ENCODE data around the gene SLC25A43.
"Not testable (repeated sequence)": the region's sequence is repeated elsewhere in the genome, so short reads cannot be mapped to it uniquely, and the experiment has no call there.

Gene SLC25A43

GRCh38 chrX:119468551-119469312 lies 69.6 kb downstream of the SLC25A43 start:
- DNase-seq (ENCODE audit: low spot score), result peak; percentile 88

- no peak for DNase-seq (ENCODE audit: low spot score)
Observed at GRCh38 chrX:119469313-119469635, 70.1 kb downstream of the SLC25A43 start.

- no peak for DNase-seq (ENCODE audit: low spot score)
Observed at GRCh38 chrX:119474615-119475388, 75.7 kb downstream of the SLC25A43 start.

- no peak for DNase-seq (ENCODE audit: low spot score)
Observed at GRCh38 chrX:119475389-119476101, 76.4 kb downstream of the SLC25A43 start.

- DNase-seq (ENCODE audit: low spot score), result peak; percentile 75
Observed at GRCh38 chrX:119477812-119478232, 78.7 kb downstream of the SLC25A43 start.

GRCh38 chrX:119478504-119478903 lies 79.4 kb downstream of the SLC25A43 start:
- no peak for DNase-seq (ENCODE audit: low spot score)

GRCh38 chrX:119479845-119480244 lies 80.7 kb downstream of the SLC25A43 start:
- no peak for DNase-seq (ENCODE audit: low spot score)

GRCh38 chrX:119481323-119481801 lies 82.2 kb downstream of the SLC25A43 start:
- DNase-seq (ENCODE audit: low spot score), result no peak

- DNase-seq (ENCODE audit: low spot score), result no peak
Observed at GRCh38 chrX:119482041-119482440, 82.9 kb downstream of the SLC25A43 start.

GRCh38 chrX:119482481-119483480 lies 83.6 kb downstream of the SLC25A43 start:
- DNase-seq (ENCODE audit: low spot score), result peak; percentile 66

GRCh38 chrX:119486745-119487144 lies 87.6 kb downstream of the SLC25A43 start:
- no peak for DNase-seq (ENCODE audit: low spot score)

- not testable (repeated sequence) for DNase-seq (ENCODE audit: low spot score)
Observed at GRCh38 chrX:119487766-119488165, 88.6 kb downstream of the SLC25A43 start.

- DNase-seq (ENCODE audit: low spot score), result peak; percentile 47
Observed at GRCh38 chrX:119488749-119489148, 89.6 kb downstream of the SLC25A43 start.

- DNase-seq (ENCODE audit: low spot score), result no peak
Observed at GRCh38 chrX:119489212-119490074, 90.3 kb downstream of the SLC25A43 start.

GRCh38 chrX:119492463-119492862 lies 93.3 kb downstream of the SLC25A43 start:
- no peak for DNase-seq (ENCODE audit: low spot score)

GRCh38 chrX:119493851-119494495 lies 94.8 kb downstream of the SLC25A43 start:
- not testable (repeated sequence) for DNase-seq (ENCODE audit: low spot score)

- no peak for DNase-seq (ENCODE audit: low spot score)
Observed at GRCh38 chrX:119495734-119496726, 96.9 kb downstream of the SLC25A43 start.

- no peak for DNase-seq (ENCODE audit: low spot score)
Observed at GRCh38 chrX:119497185-119497584, 98.0 kb downstream of the SLC25A43 start.

Measured in GM03348 (cell line).